Hepatocyte (in vitro differentiated cells): ENCODE results near the gene SLC9A3. TPM values are rescaled to one million over a fixed set of nuclear protein-coding genes. Genes with fewer than 3 reads are reported as not detected.

Experiments
- DNase-seq: peaks from one replicate; pipeline ENCODE4 v3.0.0-alpha.2; 2016; ENCODE audit warnings: low spot score
- H2AFZ ChIP-seq: fragments of 200-600 bp; sonication (generic); 2 replicates; pipeline ENCODE4 v1.6.0; 2016; ENCODE audit warnings: antibody characterized with exemption, mild to moderate bottlenecking
- H3K27ac ChIP-seq: fragments of 200-600 bp; sonication (generic); 2 replicates; pipeline ENCODE4 v1.5.1; 2016; ENCODE audit warnings: mild to moderate bottlenecking
- H3K27me3 ChIP-seq: fragments of 200-600 bp; sonication (generic); 2 replicates; pipeline ENCODE4 v1.6.1; 2016
- H3K36me3 ChIP-seq: fragments of 200-600 bp; sonication (generic); replicated peaks from 2 replicates; pipeline ENCODE4 v1.5.1; 2016; ENCODE audit warnings: low read depth; ENCODE audit not compliant: insufficient read depth
- H3K4me1 ChIP-seq: fragments of 200-600 bp; sonication (generic); 2 replicates; pipeline ENCODE4 v1.5.1; 2016; ENCODE audit warnings: mild to moderate bottlenecking, moderate library complexity; ENCODE audit not compliant: insufficient read depth
- H3K4me2 ChIP-seq: fragments of 200-600 bp; sonication (generic); 2 replicates; pipeline ENCODE4 v1.6.0; 2016
- H3K4me3 ChIP-seq: fragments of 200-600 bp; sonication (generic); 2 replicates; pipeline ENCODE4 v1.5.1; 2016; ENCODE audit warnings: mild to moderate bottlenecking
- H3K79me2 ChIP-seq: fragments of 200-600 bp; sonication (generic); 2 replicates; pipeline ENCODE4 v1.6.0; 2017; ENCODE audit warnings: mild to moderate bottlenecking
- H3K9me2 ChIP-seq: fragments of 200-600 bp; sonication (generic); replicated peaks from 2 replicates; pipeline ENCODE4 v1.6.0; 2017; ENCODE audit warnings: mild to moderate bottlenecking; ENCODE audit not compliant: insufficient read depth
- H3K9me3 ChIP-seq: fragments of 200-600 bp; sonication (generic); 2 replicates; pipeline ENCODE4 v1.5.1; 2016; ENCODE audit warnings: low read depth, mild to moderate bottlenecking
- H4K20me1 ChIP-seq: fragments of 200-600 bp; sonication (generic); 2 replicates; pipeline ENCODE4 v1.6.0; 2016; ENCODE audit warnings: mild to moderate bottlenecking; ENCODE audit not compliant: insufficient read depth, poor library complexity, severe bottlenecking
- CTCF ChIP-seq: fragments of 200-600 bp; sonication (generic); IDR thresholded peaks from 2 replicates; pipeline ENCODE4 v1.5.1; 2016; ENCODE audit warnings: antibody characterized with exemption, mild to moderate bottlenecking; ENCODE audit not compliant: poor library complexity
- EZH2 ChIP-seq: fragments of 200-600 bp; sonication (generic); IDR thresholded peaks from 2 replicates; pipeline ENCODE4 v1.6.1; 2016; ENCODE audit warnings: antibody characterized with exemption, mild to moderate bottlenecking, borderline replicate concordance
- EZH2phosphoT487 ChIP-seq: fragments of 200-600 bp; sonication (generic); IDR thresholded peaks from one replicate; pipeline ENCODE4 v1.6.1; 2018; ENCODE audit warnings: antibody characterized with exemption, mild to moderate bottlenecking, low read depth, moderate library complexity; ENCODE audit not compliant: unreplicated experiment, severe bottlenecking
- WGBS: methylation state at CpG from one replicate; pipeline ENCODE4 v1.1.6; 2016; ENCODE audit warnings: low lambda C conversion rate; ENCODE audit errors: missing lambda C conversion rate; 5-methylcytosine and 5-hydroxymethylcytosine counted together
- polyA plus RNA-seq: library from polyadenylated mRNA; unstranded; fragments of >200 nt; fragmentation: Nextera tagmentation; extraction: Ambion mirVana; gene quantifications from 2 replicates; pipeline ENCODE4 v1.2.1, GENCODE V29; 2016
- total RNA-seq: library from RNA; depleted of rRNA; stranded (reverse); fragments of >200 nt; gene quantifications from 2 replicates; pipeline ENCODE4 v1.2.3, GENCODE V29; 2014

The SLC9A3 gene
- total and polyA plus RNA-seq, 2 experiments from 2014 or later = 4.8 to 7.4 TPM

- DNase-seq = no peak
- H3K36me3 ChIP-seq = no peaks in the 10 kb centered on the region
- H3K4me3 ChIP-seq = no peak overlapping the region
- no peak for TF ChIP-seq CTCF
- no peak for TF ChIP-seq EZH2phosphoT487
- TF ChIP-seq EZH2 = no peak
- H3K9me2 ChIP-seq = no peaks in the 10 kb centered on the region
- H3K79me2 ChIP-seq = no peaks in the 10 kb centered on the region
- no peak overlapping the region for H2AFZ ChIP-seq
- H3K9me3 ChIP-seq = no peaks in the 10 kb centered on the region
- no peak overlapping the region for H3K4me2 ChIP-seq
- H3K27me3 ChIP-seq = no peaks in the 10 kb centered on the region
- WGBS = 65% methylated on average over 14 of the region's 14 CpGs
- H4K20me1 ChIP-seq = no peaks in the 10 kb centered on the region
- peak overlapping the region; percentile 4 for H3K27ac ChIP-seq
- peaks cover 11% of the 10 kb centered on the region for H3K4me1 ChIP-seq
Measured at GRCh38 chr5:572398-573019, 48.3 kb upstream of the SLC9A3 start.

GRCh38 chr5:571791-572190 lies 47.5 kb upstream of the SLC9A3 start:
- TF ChIP-seq EZH2 (no peak), CTCF (no peak), EZH2phosphoT487 (no peak)
- 96% methylated on average over 13 of the region's 13 CpGs for WGBS
- H2AFZ ChIP-seq = no peak overlapping the region
- peaks cover 11% of the 10 kb centered on the region for H3K4me1 ChIP-seq
- H3K27ac ChIP-seq = no peak overlapping the region
- H3K79me2 ChIP-seq = no peaks in the 10 kb centered on the region
- no peak overlapping the region for H3K4me3 ChIP-seq
- H3K4me2 ChIP-seq = no peak overlapping the region
- no peaks in the 10 kb centered on the region for H3K9me2 ChIP-seq
- DNase-seq = no peak
- no peaks in the 10 kb centered on the region for H3K36me3 ChIP-seq
- H4K20me1 ChIP-seq = no peaks in the 10 kb centered on the region
- no peaks in the 10 kb centered on the region for H3K27me3 ChIP-seq
- H3K9me3 ChIP-seq = no peaks in the 10 kb centered on the region

- peaks cover 15% of the 10 kb centered on the region for H3K4me1 ChIP-seq
- no peaks in the 10 kb centered on the region for H3K27me3 ChIP-seq
- H3K36me3 ChIP-seq = no peaks in the 10 kb centered on the region
- H4K20me1 ChIP-seq = no peaks in the 10 kb centered on the region
- no peaks in the 10 kb centered on the region for H3K79me2 ChIP-seq
- no peak overlapping the region for H3K4me2 ChIP-seq
- WGBS = 91% methylated on average over 8 of the region's 8 CpGs
- TF ChIP-seq EZH2 (no peak), EZH2phosphoT487 (no peak), CTCF (no peak)
- no peak overlapping the region for H3K4me3 ChIP-seq
- no peaks in the 10 kb centered on the region for H3K9me3 ChIP-seq
- no peaks in the 10 kb centered on the region for H3K9me2 ChIP-seq
- H2AFZ ChIP-seq = no peak overlapping the region
- no peak for DNase-seq
- no peak overlapping the region for H3K27ac ChIP-seq
Measured at GRCh38 chr5:570886-571285, 46.6 kb upstream of the SLC9A3 start.
